ENCODE results near the gene KCTD11.
A peak's percentile ranks its signal among the peaks of the same experiment; 100 is the strongest.

Gene KCTD11

GRCh38 chr17:7352910-7353635 is 1.1 kb downstream of the KCTD11 start:
- no peak for TF ChIP-seq CTCF (IDR thresholded peaks at IDR 0.05; ENCODE audit: low read depth, low read length)
- H3K4me3 ChIP-seq (ENCODE audit: low read depth, low read length): peak overlapping the region; percentile 83
- in situ Hi-C loops (cut with HindIII; ENCODE audit: low sequenced_read_pairs): no loop called here
- no peak for DNase-seq (ENCODE audit: low read depth, low spot score)

GRCh38 chr17:7354262-7354843 is 2.4 kb downstream of the KCTD11 start:
- in situ Hi-C loops (cut with HindIII; ENCODE audit: low sequenced_read_pairs): no loop called here
- no peak overlapping the region for H3K4me3 ChIP-seq (ENCODE audit: low read depth, low read length)
- peak; percentile 48 for DNase-seq (ENCODE audit: low read depth, low spot score)
- no peak for TF ChIP-seq CTCF (IDR thresholded peaks at IDR 0.05; ENCODE audit: low read depth, low read length)

- in situ Hi-C loops (cut with HindIII; ENCODE audit: low sequenced_read_pairs): no loop called here
- TF ChIP-seq CTCF (IDR thresholded peaks at IDR 0.05; ENCODE audit: low read depth, low read length): no peak
- H3K4me3 ChIP-seq (ENCODE audit: low read depth, low read length): no peak within 1 kb of the TSS
- DNase-seq (ENCODE audit: low read depth, low spot score): no peak
These were observed 3.1 kb downstream of the KCTD11 start, which contains the start of gene TMEM95 for GRCh38 chr17:7355053-7355452. TMEM95 (plus strand) TSS chr17:7355156; CDS start chr17:7355205, 49 bp downstream.

GRCh38 chr17:7355573-7355972 is 3.6 kb downstream of the KCTD11 start:
- TF ChIP-seq CTCF (IDR thresholded peaks at IDR 0.05; ENCODE audit: low read depth, low read length): no peak
- DNase-seq (ENCODE audit: low read depth, low spot score): no peak
- in situ Hi-C loops (cut with HindIII; ENCODE audit: low sequenced_read_pairs): no loop called here
- no peak overlapping the region for H3K4me3 ChIP-seq (ENCODE audit: low read depth, low read length)

GRCh38 chr17:7356072-7356549 is 4.1 kb downstream of the KCTD11 start:
- H3K4me3 ChIP-seq (ENCODE audit: low read depth, low read length): no peak overlapping the region
- peak; percentile 56 for DNase-seq (ENCODE audit: low read depth, low spot score)
- in situ Hi-C loops (cut with HindIII; ENCODE audit: low sequenced_read_pairs): no loop called here
- peak; percentile 89 for TF ChIP-seq CTCF (IDR thresholded peaks at IDR 0.05; ENCODE audit: low read depth, low read length)

GRCh38 chr17:7356756-7357155 is 4.8 kb downstream of the KCTD11 start:
- no peak overlapping the region for H3K4me3 ChIP-seq (ENCODE audit: low read depth, low read length)

More at GRCh38 chr17:7356756-7357155, 4.8 kb downstream of the KCTD11 start:
- no peak for DNase-seq (ENCODE audit: low read depth, low spot score)
- in situ Hi-C loops (cut with HindIII; ENCODE audit: low sequenced_read_pairs): no loop called here
- TF ChIP-seq CTCF (IDR thresholded peaks at IDR 0.05; ENCODE audit: low read depth, low read length): no peak

Measured in astrocyte of the spinal cord (primary cell).